Mesodermal cell (in vitro differentiated cells): ENCODE measurements around the gene VPS54.

ENCODE experiments used
- H3K27ac ChIP-seq: 2 replicates; pipeline ENCODE4 v1.7.0; 2013; ENCODE audit warnings: mild to moderate bottlenecking, low read depth, low read length, moderate library complexity; ENCODE audit not compliant: severe bottlenecking
- H3K36me3 ChIP-seq: 2 replicates; pipeline ENCODE4 v1.7.1; 2013; ENCODE audit warnings: mild to moderate bottlenecking, low read length, moderate library complexity; ENCODE audit not compliant: control insufficient read depth, insufficient read depth
- H3K4me1 ChIP-seq: one replicate; pipeline ENCODE4 v1.7.1; 2013; ENCODE audit warnings: mild to moderate bottlenecking, low read length; ENCODE audit not compliant: insufficient read depth, control insufficient read depth, poor library complexity, severe bottlenecking
- H3K4me3 ChIP-seq: 2 replicates; pipeline ENCODE4 v1.7.0; 2013; ENCODE audit warnings: low read length, control low read depth, mild to moderate bottlenecking; ENCODE audit not compliant: insufficient read depth, poor library complexity, severe bottlenecking; ENCODE audit errors: extremely low read depth
- H3K9me3 ChIP-seq: 2 replicates; pipeline ENCODE4 v1.7.1; 2013; ENCODE audit warnings: mild to moderate bottlenecking, low read length, moderate library complexity; ENCODE audit not compliant: control insufficient read depth
- WGBS, 2 experiments: methylation state at CpG; one replicate each; pipeline ENCODE4 v1.1.5; 2013; ENCODE audit warnings: missing lambda C conversion rate in 2 of 2; ENCODE audit not compliant: insufficient coverage in 2 of 2; 5-methylcytosine and 5-hydroxymethylcytosine counted together

Gene VPS54

GRCh38 chr2:64052463-64053241 lies 33.4 kb upstream of the VPS54 start:
- Histone ChIP-seq H3K9me3 (no peaks in the 10 kb centered on the region), H3K4me1 (peaks cover 3% of the 10 kb centered on the region), H3K36me3 (no peaks in the 10 kb centered on the region), H3K4me3 (no peak overlapping the region), H3K27ac (no peak overlapping the region)
- 100% methylated on average over 1 of the region's 3 CpGs; no CpG with 5 or more reads in 1 of the 2 experiments for WGBS, 2 experiments

GRCh38 chr2:64049633-64050220 lies 30.5 kb upstream of the VPS54 start:
- Histone ChIP-seq H3K4me3 (no peak overlapping the region), H3K9me3 (no peaks in the 10 kb centered on the region), H3K27ac (no peak overlapping the region), H3K4me1 (peaks cover 3% of the 10 kb centered on the region), H3K36me3 (no peaks in the 10 kb centered on the region)
- 4 to 21% methylated on average over 2 of the region's 3 CpGs for WGBS, 2 experiments

GRCh38 chr2:64045938-64046337 lies 26.7 kb upstream of the VPS54 start:
- H3K27ac ChIP-seq, result no peak overlapping the region
- no peaks in the 10 kb centered on the region for H3K9me3 ChIP-seq
- H3K4me3 ChIP-seq, result no peak overlapping the region
- WGBS, 2 experiments, result 100% methylated on average over 2 of the region's 2 CpGs
- H3K36me3 ChIP-seq, result no peaks in the 10 kb centered on the region
- peaks cover 3% of the 10 kb centered on the region for H3K4me1 ChIP-seq

- Histone ChIP-seq H3K4me1 (no peaks in the 10 kb centered on the region), H3K9me3 (no peaks in the 10 kb centered on the region), H3K4me3 (no peak overlapping the region), H3K36me3 (no peaks in the 10 kb centered on the region), H3K27ac (no peak overlapping the region)
- WGBS, 2 experiments, result 92% methylated on average over 2 of the region's 3 CpGs; no CpG with 5 or more reads in 1 of the 2 experiments
These were observed 20.9 kb upstream of the VPS54 start for GRCh38 chr2:64040161-64040560.

GRCh38 chr2:64036034-64036705 lies 16.9 kb upstream of the VPS54 start:
- no peaks in the 10 kb centered on the region for H3K4me1 ChIP-seq
- no peak overlapping the region for H3K4me3 ChIP-seq
- no peaks in the 10 kb centered on the region for H3K9me3 ChIP-seq
- no peaks in the 10 kb centered on the region for H3K36me3 ChIP-seq
- no peak overlapping the region for H3K27ac ChIP-seq
- 92 to 100% methylated on average over 2 of the region's 5 CpGs for WGBS, 2 experiments

- Histone ChIP-seq H3K4me3 (no peak overlapping the region), H3K9me3 (no peaks in the 10 kb centered on the region), H3K36me3 (no peaks in the 10 kb centered on the region), H3K27ac (no peak overlapping the region), H3K4me1 (no peaks in the 10 kb centered on the region)
- 71 to 91% methylated on average over 1 of the region's 4 CpGs for WGBS, 2 experiments
These were observed 16.1 kb upstream of the VPS54 start for GRCh38 chr2:64035072-64035942.

GRCh38 chr2:64029116-64029665 lies 10.0 kb upstream of the VPS54 start:
- Histone ChIP-seq H3K27ac (no peak overlapping the region), H3K36me3 (no peaks in the 10 kb centered on the region), H3K4me3 (no peak overlapping the region), H3K4me1 (no peaks in the 10 kb centered on the region), H3K9me3 (no peaks in the 10 kb centered on the region)
- WGBS, 2 experiments, result 100% methylated on average over 1 of the region's 2 CpGs; no CpG with 5 or more reads in 1 of the 2 experiments

GRCh38 chr2:64025741-64026140 lies 6.5 kb upstream of the VPS54 start:
- H3K27ac ChIP-seq, result no peak overlapping the region
- H3K36me3 ChIP-seq, result no peaks in the 10 kb centered on the region
- H3K4me3 ChIP-seq, result no peak overlapping the region
- 80% methylated on average over 2 of the region's 3 CpGs; no CpG with 5 or more reads in 1 of the 2 experiments for WGBS, 2 experiments
- no peaks in the 10 kb centered on the region for H3K9me3 ChIP-seq
- no peaks in the 10 kb centered on the region for H3K4me1 ChIP-seq

- Histone ChIP-seq H3K27ac (no peak overlapping the region), H3K9me3 (no peaks in the 10 kb centered on the region), H3K4me3 (no peak overlapping the region), H3K36me3 (no peaks in the 10 kb centered on the region), H3K4me1 (peaks cover 5% of the 10 kb centered on the region)
- WGBS, 2 experiments, result 89% methylated on average over 1 of the region's 3 CpGs; no CpG with 5 or more reads in 1 of the 2 experiments
These were observed 5.2 kb upstream of the VPS54 start for GRCh38 chr2:64024259-64024949.
